Measurements from ENCODE around the gene SNAP29.
"Not testable (repeated sequence)": the region's sequence is repeated elsewhere in the genome, so short reads cannot be mapped to it uniquely, and the experiment has no call there.

Gene SNAP29

DNA sequence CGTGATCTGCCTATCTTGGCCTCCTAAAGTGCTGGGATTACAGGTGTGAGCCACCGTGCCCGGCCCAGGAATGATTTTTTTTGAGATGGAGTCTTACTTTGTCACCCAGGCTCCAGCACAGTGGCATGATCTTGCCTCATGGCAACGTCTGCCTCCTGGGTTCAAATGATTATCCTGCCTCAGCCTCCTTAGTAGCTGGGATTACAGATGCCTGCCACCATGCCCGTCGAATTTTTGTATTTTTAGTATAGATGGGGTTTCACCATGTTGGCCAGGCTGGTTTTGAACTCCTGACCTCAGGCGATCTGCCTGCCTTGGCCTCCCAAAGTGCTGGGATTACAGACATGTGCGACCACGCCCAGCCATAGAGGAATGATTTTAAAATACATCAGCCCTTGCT lies 76.2 kb downstream of the SNAP29 start:
- not testable (repeated sequence) for DNase-seq

DNA sequence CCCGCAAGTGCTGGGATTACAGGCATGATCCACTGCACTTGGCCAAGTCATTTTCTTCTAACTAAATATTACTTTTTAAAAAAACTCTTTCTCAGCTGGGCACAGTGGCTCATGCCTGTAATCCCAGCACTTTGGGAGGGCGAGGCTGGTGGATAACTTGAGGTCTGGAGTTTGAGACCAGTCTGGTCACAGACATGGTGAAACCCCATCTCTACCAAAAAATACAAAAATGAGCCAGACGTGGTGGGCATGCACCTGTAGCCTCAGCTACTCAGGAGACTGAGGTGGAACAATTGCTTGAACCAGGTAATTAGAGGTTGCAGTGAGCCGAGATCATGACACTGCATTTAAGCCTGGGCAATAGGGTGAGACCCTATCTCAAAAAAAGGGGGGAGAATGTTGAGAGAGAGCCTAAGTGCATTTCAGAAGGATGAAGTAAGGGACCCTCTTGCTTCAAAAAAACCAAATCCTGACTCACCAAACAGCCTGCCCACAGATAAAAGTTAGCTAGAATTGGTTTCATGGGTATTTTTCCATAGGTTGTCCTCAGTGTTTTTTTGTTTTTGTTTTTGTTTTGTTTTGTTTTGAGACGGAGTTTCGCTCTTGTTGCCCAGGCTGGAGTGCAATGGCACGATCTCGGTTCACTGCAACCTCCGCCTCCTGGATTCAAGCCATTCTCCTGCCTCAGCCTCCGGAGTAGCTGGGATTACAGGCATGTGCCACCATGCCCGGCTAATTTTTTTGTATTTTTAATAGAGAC lies 77.2 kb downstream of the SNAP29 start:
- DNase-seq, result not testable (repeated sequence)

DNA sequence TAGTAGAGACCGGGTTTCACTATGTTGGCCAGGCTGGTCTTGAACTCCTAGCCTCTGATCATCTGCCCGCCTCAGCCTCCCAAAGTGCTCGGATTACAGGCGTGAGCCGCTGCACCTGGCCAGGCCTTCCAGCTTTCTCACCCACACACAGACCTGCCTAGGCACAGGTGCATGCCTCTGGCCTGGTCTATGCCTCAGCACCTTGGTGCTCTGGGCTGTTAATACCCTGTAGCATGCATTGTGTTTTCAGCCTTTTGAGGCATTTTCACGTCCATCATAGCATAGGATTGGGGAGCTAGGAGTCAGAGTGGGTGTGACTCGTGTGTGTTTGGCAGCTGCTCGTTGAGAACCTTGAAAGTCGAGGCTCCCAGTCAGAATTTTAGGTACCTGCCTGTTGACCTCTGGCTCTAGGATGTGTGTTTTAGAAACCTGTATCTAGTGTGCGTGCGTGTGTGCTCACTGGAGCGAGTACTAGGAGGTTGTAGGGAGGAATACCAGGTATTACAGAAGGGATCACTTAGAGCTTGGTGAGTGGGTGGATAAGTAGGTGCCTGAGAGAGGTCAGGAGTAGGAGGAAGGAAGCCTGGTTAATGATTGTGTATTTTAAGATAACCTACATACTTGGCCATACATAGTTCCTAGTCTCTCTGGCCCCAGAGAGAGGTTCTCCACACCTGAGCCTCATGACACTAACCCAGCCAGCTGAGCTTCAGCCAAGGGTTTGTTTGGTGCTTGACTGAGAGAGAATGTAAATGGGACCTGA lies 78.4 kb downstream of the SNAP29 start:
- no peak for DNase-seq

DNA sequence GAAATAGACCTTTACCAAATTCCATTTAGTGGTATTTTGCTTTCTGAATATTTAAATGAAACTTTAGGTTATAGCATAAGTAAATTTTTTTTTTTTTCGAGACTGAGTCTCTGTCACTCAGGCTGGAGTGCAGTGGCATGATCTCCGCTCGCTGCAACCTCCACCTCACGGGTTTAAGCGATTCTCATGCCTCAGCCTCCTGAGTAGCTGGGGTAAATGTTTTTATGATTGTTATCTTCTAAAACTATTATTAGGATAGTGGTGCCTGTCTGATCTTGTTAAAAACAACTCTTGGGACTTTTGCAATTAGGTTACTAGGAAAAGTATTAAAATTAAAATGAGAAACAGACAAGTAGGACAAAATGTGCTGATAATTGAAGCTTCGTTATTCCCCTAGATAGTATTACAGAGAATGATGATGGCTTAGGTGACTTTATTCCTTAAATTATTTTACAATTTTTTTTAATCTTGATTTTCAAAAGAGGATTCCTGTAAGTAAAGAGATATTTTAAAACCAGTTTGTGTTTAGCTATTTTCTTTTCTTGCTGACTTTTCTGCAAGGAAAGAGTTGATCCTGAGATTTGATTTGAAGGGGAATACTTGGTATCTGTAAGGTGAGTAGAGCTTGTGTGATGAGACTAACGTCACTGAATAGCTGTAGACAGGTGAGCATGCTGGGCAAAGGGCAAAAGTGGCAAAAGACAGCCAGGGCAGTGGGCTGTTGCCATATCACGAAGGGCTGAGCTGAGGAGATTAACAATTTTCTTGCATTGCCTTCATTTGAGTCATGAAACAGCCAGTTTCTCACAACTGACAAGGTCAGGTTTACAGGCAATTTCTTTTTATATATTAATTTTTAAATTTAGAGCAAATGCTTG lies 79.2 kb downstream of the SNAP29 start:
- DNase-seq, result no peak

DNA sequence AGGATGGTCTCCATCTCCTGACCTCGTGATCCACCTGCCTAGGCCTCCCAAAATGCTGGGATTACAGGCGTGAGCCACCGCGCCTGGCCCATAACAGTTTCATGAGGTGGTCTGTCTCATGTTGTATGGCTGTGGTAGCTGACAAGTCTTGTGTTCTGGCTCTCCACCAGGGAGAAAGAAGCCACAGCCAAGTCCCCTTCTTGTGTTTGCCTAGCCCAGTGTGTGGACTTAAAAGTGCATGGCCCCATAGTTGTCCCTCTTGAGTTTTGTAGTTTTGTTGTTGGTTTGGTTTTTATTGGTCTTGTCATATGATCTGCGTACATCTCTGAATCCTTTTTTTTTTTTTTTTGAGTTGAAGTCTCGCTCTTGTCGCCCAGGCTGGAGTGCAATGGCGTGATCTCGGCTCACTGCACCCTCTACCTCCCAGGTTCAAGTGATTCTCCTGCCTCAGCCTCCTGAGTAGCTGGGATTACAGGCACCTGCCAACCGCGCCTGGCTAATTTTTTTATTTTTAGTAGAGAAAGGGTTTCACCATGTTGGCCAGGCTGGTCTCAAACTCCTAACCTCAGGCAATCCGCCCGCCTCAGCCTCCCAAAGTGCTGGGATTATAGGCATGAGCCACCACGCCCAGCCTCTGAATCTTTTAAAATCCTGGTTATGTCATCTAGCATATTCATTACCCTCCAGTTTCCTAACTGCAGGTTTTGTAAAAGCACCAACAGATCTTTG lies 80.8 kb downstream of the SNAP29 start:
- DNase-seq, result not testable (repeated sequence)

DNA sequence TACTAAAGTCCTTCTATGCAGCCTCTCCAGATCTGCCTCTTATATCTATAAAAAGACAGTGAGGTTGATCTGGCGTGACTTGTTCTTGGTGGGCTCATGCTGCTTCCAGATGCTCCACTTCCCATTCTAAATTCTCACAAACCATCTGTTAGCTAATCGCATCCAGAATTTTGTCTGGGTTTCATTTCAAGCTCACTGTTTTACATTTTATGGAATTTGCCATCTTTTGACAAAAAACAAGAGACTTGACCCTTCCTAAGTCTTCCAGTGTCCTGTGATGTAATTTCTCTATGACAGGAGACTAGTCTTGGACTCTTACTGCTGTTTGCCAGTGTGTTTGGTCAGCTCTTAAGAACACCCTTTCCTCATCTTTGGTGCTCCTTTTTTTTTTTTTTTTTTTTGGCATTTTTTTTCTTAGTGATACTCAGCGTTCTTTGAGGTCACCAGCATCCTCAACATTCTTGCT lies 81.4 kb downstream of the SNAP29 start:
- DNase-seq, result no peak

All from islet precursor cell (in vitro differentiated cells).